ENCODE data around the gene CENPN.

CENPN gene

GRCh38 chr16:81004646-81005353, 2.2 kb upstream of the CENPN start:
- peak overlapping the region; percentile 31 for H3K4me3 ChIP-seq (ENCODE audit: low read depth, low read length)
- TF ChIP-seq, protein P1, sequence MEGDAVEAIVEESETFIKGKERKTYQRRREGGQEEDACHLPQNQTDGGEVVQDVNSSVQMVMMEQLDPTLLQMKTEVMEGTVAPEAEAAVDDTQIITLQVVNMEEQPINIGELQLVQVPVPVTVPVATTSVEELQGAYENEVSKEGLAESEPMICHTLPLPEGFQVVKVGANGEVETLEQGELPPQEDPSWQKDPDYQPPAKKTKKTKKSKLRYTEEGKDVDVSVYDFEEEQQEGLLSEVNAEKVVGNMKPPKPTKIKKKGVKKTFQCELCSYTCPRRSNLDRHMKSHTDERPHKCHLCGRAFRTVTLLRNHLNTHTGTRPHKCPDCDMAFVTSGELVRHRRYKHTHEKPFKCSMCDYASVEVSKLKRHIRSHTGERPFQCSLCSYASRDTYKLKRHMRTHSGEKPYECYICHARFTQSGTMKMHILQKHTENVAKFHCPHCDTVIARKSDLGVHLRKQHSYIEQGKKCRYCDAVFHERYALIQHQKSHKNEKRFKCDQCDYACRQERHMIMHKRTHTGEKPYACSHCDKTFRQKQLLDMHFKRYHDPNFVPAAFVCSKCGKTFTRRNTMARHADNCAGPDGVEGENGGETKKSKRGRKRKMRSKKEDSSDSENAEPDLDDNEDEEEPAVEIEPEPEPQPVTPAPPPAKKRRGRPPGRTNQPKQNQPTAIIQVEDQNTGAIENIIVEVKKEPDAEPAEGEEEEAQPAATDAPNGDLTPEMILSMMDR (IDR thresholded peaks at IDR 0.05; ENCODE audit: borderline replicate concordance, insufficient read depth, low read depth, low read length), result peak; percentile 33; the same call in 1 of the 2 replicates

GRCh38 chr16:81005610-81006161, 1.3 kb upstream of the CENPN start:
- TF ChIP-seq, protein P1 (IDR thresholded peaks at IDR 0.05; ENCODE audit: borderline replicate concordance, insufficient read depth, low read depth, low read length), result no peak
- H3K4me3 ChIP-seq (ENCODE audit: low read depth, low read length), result peak overlapping the region; percentile 90

DNA sequence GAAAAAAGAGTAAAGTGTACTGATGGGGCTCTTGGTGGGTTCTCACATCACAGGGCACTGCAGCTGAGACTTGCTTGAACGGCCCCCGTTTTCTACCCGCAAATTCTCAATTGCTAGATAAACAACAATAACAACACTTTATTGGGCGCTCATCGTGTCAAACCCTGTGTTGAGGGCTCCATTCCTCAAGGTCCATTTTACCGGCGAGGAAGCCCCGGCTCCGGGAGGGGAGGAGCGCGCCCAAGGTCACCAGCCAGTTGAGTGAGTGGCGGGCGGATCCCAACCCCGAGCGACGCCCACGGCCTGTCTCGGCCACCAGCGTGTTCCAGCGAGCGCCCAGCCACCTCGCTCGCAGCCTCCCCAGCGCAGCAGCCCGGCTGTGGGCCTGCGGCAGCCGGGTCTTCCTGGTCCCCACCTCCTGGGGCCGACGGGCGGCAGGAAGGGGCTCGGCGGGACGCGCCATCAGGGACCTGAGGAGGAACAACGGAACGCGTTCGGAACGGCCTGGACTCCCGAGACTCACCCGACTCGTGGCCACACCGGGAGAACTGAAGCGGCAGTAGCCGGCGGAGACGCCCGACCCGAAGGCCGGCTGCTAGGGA, 702 bp upstream of the CENPN start:
- peak overlapping the region; percentile 90 for H3K4me3 ChIP-seq (ENCODE audit: low read depth, low read length)
- TF ChIP-seq, protein P1 (IDR thresholded peaks at IDR 0.05; ENCODE audit: borderline replicate concordance, insufficient read depth, low read depth, low read length), result no peak

DNA sequence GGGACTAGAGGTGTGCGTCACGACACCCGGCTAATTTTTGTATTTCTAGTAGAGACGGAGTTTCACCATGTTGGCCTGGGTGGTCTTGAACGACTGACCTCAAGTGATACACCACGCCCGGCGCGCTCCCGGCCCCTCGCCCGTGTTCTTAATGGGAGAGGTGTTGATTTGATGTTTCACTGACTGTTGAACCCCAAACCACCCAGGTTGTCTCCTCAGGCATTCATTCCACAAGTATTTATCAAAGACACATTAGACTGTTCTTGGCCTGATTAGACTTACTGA, 1.4 kb downstream of the CENPN start:
- TF ChIP-seq, protein P1 (IDR thresholded peaks at IDR 0.05; ENCODE audit: borderline replicate concordance, insufficient read depth, low read depth, low read length), result no peak
- peak overlapping the region; percentile 90 for H3K4me3 ChIP-seq (ENCODE audit: low read depth, low read length)

DNA sequence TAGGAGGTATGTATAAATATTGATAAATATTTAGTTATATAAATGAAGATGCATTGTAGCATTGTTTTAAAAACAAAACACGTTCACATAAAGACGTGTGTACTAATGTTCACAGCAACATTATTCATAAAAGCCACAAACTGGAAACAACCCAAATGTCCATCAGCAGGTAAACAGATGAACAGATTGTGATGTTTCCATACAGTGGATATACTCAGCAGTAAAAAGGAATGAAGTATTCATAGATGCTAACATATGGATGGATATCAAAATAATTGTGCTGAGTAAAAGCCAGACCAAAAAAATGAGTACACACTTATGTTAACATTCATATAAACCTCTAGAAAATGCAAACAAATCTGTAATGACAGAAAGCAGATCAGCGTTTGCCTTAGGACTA, 6.0 kb downstream of the CENPN start:
- no peak overlapping the region for H3K4me3 ChIP-seq (ENCODE audit: low read depth, low read length)
- TF ChIP-seq, protein P1 (IDR thresholded peaks at IDR 0.05; ENCODE audit: borderline replicate concordance, insufficient read depth, low read depth, low read length), result no peak

- no peak overlapping the region for H3K4me3 ChIP-seq (ENCODE audit: low read depth, low read length)
- TF ChIP-seq, protein P1 (IDR thresholded peaks at IDR 0.05; ENCODE audit: borderline replicate concordance, insufficient read depth, low read depth, low read length), result no peak
These were observed 7.7 kb downstream of the CENPN start for GRCh38 chr16:81014672-81015071.

- TF ChIP-seq, protein P1 (IDR thresholded peaks at IDR 0.05; ENCODE audit: borderline replicate concordance, insufficient read depth, low read depth, low read length), result no peak
- no peak overlapping the region for H3K4me3 ChIP-seq (ENCODE audit: low read depth, low read length)
These were observed 11.5 kb downstream of the CENPN start for GRCh38 chr16:81018496-81018895.

Measured in GM12875 (cell line).